Heart left ventricle (tissue), 13 donors: ENCODE results near the gene GMEB1.

Experiments used
- CTCF ChIP-seq, 12 donors: fragments of 200-600 bp; sonication (generic) in 4 of 12; IDR thresholded peaks; one replicate each; pipeline versions ENCODE4 v1.5.0 to v1.8.0; 2018 to 2022; ENCODE audit warnings: antibody characterized with exemption in 12 of 12, mild to moderate bottlenecking in 5 of 12
- POLR2A ChIP-seq, 2 donors: fragments of 450-650 bp; IDR thresholded peaks; one replicate each; pipeline ENCODE4 v1.6.1; 2017; ENCODE audit warnings: antibody characterized with exemption in 2 of 2, mild to moderate bottlenecking in 2 of 2, moderate library complexity in 2 of 2
- donor health status: ischemic (EF 13 %, LVEDD 7.1; RV severe dilation, severe dysfunction).
- donor health status: DM: no; HTN: yes; CAD: no.
- donor health status: DM: no; HTN: no; CAD: no.
- donor health status: ischemic (EF 25% LVEDD 6.9; RV normal size, moderate dysfunction).
- donor health status: ischemic (EF 25% LVEDD 5.7; RV mildly dilated, moderate dysfunction).
- donor health status: ischemic (EF 35%, LVEDD 5.7; RV mildly dilated, moderate dysfunction).
- donor health status: nonischemic (EF 11% LVEDD 7.7; RV severe dilation, severe dysfunction).
- donor health status: DM: yes; HTN: yes; CAD: no.
- donor health status: PGD.
- donor health status: ischemic (EF 29% LVEDD 5.4; RV normal size, mild dysfunction).
- donor health status: nonischemic (EF 23%, LVEDD 6.1; RV moderate dilation, normal function).

DNA sequence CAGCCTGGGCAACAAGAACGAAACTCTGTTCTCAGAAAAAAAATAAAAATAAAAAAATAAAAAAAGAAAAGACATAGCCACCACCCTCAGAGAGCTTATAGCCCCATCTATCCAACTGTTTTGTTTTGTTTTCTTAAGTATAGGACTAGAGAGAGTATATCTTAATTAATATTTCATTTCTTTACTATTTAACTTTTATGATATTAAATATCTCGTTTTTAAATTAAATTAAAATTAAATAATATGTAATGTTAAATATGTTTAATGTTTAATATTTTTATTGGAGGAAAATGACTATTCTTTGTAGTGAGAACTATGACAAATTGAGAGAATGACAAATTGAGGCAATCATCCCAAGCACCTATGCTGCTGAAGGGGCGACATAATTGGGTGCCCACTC, 35.0 kb downstream of the GMEB1 start:
- no peak for TF ChIP-seq CTCF (IDR thresholded peaks at IDR 0.05)
- TF ChIP-seq POLR2A (IDR thresholded peaks at IDR 0.05): no peak
